Gastroesophageal sphincter (tissue), 4 donors: ENCODE data around the gene ANKRD45. TPM values are rescaled to one million over a fixed set of nuclear protein-coding genes. Genes with fewer than 3 reads are reported as not detected.
"Not testable (repeated sequence)": the region's sequence is repeated elsewhere in the genome, so short reads cannot be mapped to it uniquely, and the experiment has no call there.

ENCODE experiments used
- ATAC-seq: fragments of 150-250 bp; one replicate; pipeline ENCODE4 v1.9.1; 2016; ENCODE audit warnings: mild to moderate bottlenecking, moderate library complexity
- H3K27ac ChIP-seq, 4 donors: fragments of 200-600 bp; sonication (generic) in 3 of 4; 1 replicate in 3 of 4; 2 replicates in 1 of 4; pipeline ENCODE4 v1.5.1; 2016 to 2019
- H3K27me3 ChIP-seq: fragments of 200-600 bp; sonication (generic); one replicate; pipeline ENCODE4 v1.5.1; 2019
- H3K36me3 ChIP-seq, 2 donors: fragments of 200-600 bp; sonication (generic); one replicate each; pipeline ENCODE4 v1.5.1; 2019; ENCODE audit warnings: control low read depth in 1 of 2
- H3K4me1 ChIP-seq, 3 donors: fragments of 200-600 bp; sonication (generic); 1 replicate in 2 of 3; 2 replicates in 1 of 3; pipeline ENCODE4 v1.5.1; 2016 to 2019; ENCODE audit warnings: control low read depth in 2 of 3
- H3K4me3 ChIP-seq, 2 donors: fragments of 200-600 bp; sonication (generic); one replicate each; pipeline ENCODE4 v1.5.1; 2019; ENCODE audit warnings: mild to moderate bottlenecking in 1 of 2, moderate library complexity in 1 of 2
- H3K9me3 ChIP-seq, 3 donors: fragments of 200-600 bp; sonication (generic); one replicate each; pipeline ENCODE4 v1.5.1; 2017 to 2019; ENCODE audit warnings: control low read depth in 2 of 3
- CTCF ChIP-seq, 4 experiments: fragments of 200-600 bp in 2 of 4; fragments of 450-650 bp in 2 of 4; sonication (generic) in 1 of 4; IDR thresholded peaks; one replicate each; pipeline ENCODE4 v1.5.1; 2017 to 2019; ENCODE audit warnings: antibody characterized with exemption in 4 of 4, mild to moderate bottlenecking in 2 of 4, moderate library complexity in 2 of 4
- EP300 ChIP-seq: sonication (generic); formaldehyde crosslinking; IDR thresholded peaks from one replicate; pipeline ENCODE4 v1.6.1; 2017; ENCODE audit warnings: antibody characterized with exemption, mild to moderate bottlenecking
- POLR2A ChIP-seq, 2 donors: fragments of 450-650 bp; IDR thresholded peaks; one replicate each; pipeline ENCODE4 v1.6.1; 2017; ENCODE audit warnings: antibody characterized with exemption in 2 of 2, mild to moderate bottlenecking in 2 of 2, moderate library complexity in 1 of 2
- POLR2AphosphoS5 ChIP-seq: sonication (generic); formaldehyde crosslinking; IDR thresholded peaks from one replicate; pipeline ENCODE4 v1.6.1; 2017; ENCODE audit warnings: antibody characterized with exemption
- WGBS, 2 donors: methylation state at CpG; one replicate each; pipeline ENCODE4 v1.1.5; 2018; ENCODE audit warnings: low coverage in 1 of 2; 5-methylcytosine and 5-hydroxymethylcytosine counted together
- total RNA-seq, 4 donors: library from RNA; depleted of rRNA; stranded (reverse); fragments of >200 nt; gene quantifications; one replicate each; pipeline ENCODE4 v1.1.0, GENCODE V29; 2016

ANKRD45 gene
- total RNA-seq, 4 donors from 2014 or later = 0.81 to 4.7 (median 1.0) TPM; not detected in 1

GRCh38 chr1:173688300-173688699, 18.6 kb upstream of the ANKRD45 start:
- no peaks in the 10 kb centered on the region for H3K4me1 ChIP-seq
- no peaks in the 10 kb centered on the region for H3K36me3 ChIP-seq
- no peaks in the 10 kb centered on the region for H3K9me3 ChIP-seq
- 71 to 88% methylated on average over 2 of the region's 2 CpGs for WGBS, 2 donors
- no peak overlapping the region for H3K4me3 ChIP-seq
- no peak overlapping the region for H3K27ac ChIP-seq
- ATAC-seq = no peak
- TF ChIP-seq POLR2A (IDR thresholded peaks at IDR 0.05) = no peak
- TF ChIP-seq EP300 = no peak
- no peak for TF ChIP-seq CTCF (IDR thresholded peaks at IDR 0.05)
- no peak for TF ChIP-seq POLR2AphosphoS5
- peaks cover 9% of the 10 kb centered on the region for H3K27me3 ChIP-seq

- H3K27me3 ChIP-seq, H3K9me3 ChIP-seq, H3K4me3 ChIP-seq, H3K36me3 ChIP-seq, ATAC-seq, H3K27ac ChIP-seq: not testable (repeated sequence)
- H3K4me1 ChIP-seq = peaks cover 0 to 16% (median 0%) of the 10 kb centered on the region in 3 donors
- WGBS, 2 donors = 40 to 59% methylated on average over 1 to 2 of the region's 3 CpGs
Measured at GRCh38 chr1:173685121-173685520, 15.5 kb upstream of the ANKRD45 start.

- H3K27me3 ChIP-seq, H3K4me3 ChIP-seq, H3K27ac ChIP-seq, ATAC-seq, H3K36me3 ChIP-seq, H3K9me3 ChIP-seq: not testable (repeated sequence)
- H3K4me1 ChIP-seq = peaks cover 0 to 16% (median 0%) of the 10 kb centered on the region in 3 donors
- 74 to 91% methylated on average over 2 to 4 of the region's 4 CpGs for WGBS, 2 donors
Measured at GRCh38 chr1:173683838-173684237, 14.2 kb upstream of the ANKRD45 start.

- Histone ChIP-seq H3K4me1 (peaks cover 0 to 16% (median 0%) of the 10 kb centered on the region in 3 donors), H3K27me3 (no peaks in the 10 kb centered on the region), H3K27ac (peak overlapping the region in 3 of 4 donors; percentile 42 to 59 (median 43)), H3K36me3 (no peaks in the 10 kb centered on the region), H3K4me3 (no peak overlapping the region), H3K9me3 (no peaks in the 10 kb centered on the region)
- TF ChIP-seq POLR2A (IDR thresholded peaks at IDR 0.05) (no peak), CTCF (IDR thresholded peaks at IDR 0.05) (no peak), POLR2AphosphoS5 (no peak), EP300 (no peak)
- ATAC-seq = no peak
Measured at GRCh38 chr1:173682184-173682583, 12.5 kb upstream of the ANKRD45 start.

GRCh38 chr1:173680152-173680551, 10.5 kb upstream of the ANKRD45 start:
- not testable (repeated sequence) for ATAC-seq, H3K27ac ChIP-seq, H3K4me3 ChIP-seq, H3K36me3 ChIP-seq, H3K27me3 ChIP-seq, H3K9me3 ChIP-seq
- 78 to 84% methylated on average over 2 to 5 of the region's 5 CpGs for WGBS, 2 donors
- H3K4me1 ChIP-seq = peaks cover 0 to 16% (median 0%) of the 10 kb centered on the region in 3 donors

GRCh38 chr1:173674496-173674895, 4.8 kb upstream of the ANKRD45 start:
- ATAC-seq, H3K4me3 ChIP-seq, H3K4me1 ChIP-seq, H3K9me3 ChIP-seq, H3K36me3 ChIP-seq, H3K27me3 ChIP-seq, H3K27ac ChIP-seq: not testable (repeated sequence)
- 63% methylated on average over 2 of the region's 2 CpGs; no CpG with 5 or more reads in 1 of the 2 donors for WGBS, 2 donors

GRCh38 chr1:173666646-173667045, 3.0 kb downstream of the ANKRD45 start:
- WGBS, 2 donors = 90 to 94% methylated on average over 3 of the region's 3 CpGs
- Histone ChIP-seq H3K27me3 (no peaks in the 10 kb centered on the region), H3K4me3 (no peak overlapping the region), H3K36me3 (no peaks in the 10 kb centered on the region), H3K27ac (no peak overlapping the region), H3K4me1 (peaks cover 0 to 13% (median 3%) of the 10 kb centered on the region in 3 donors), H3K9me3 (no peaks in the 10 kb centered on the region)
- TF ChIP-seq EP300 (no peak), POLR2A (IDR thresholded peaks at IDR 0.05) (no peak), POLR2AphosphoS5 (no peak), CTCF (IDR thresholded peaks at IDR 0.05) (no peak)
- ATAC-seq = no peak
